ENCODE results near the gene PROKR1.

- no peak for TF ChIP-seq CTCF (conservative IDR thresholded peaks at IDR 0.05; ENCODE audit: low read depth, low read length)
- TF ChIP-seq POLR2A (IDR thresholded peaks at IDR 0.05; ENCODE audit: low read depth, low read length), result no peak
- TF ChIP-seq RAD21 (IDR thresholded peaks at IDR 0.05; ENCODE audit: low read length), result no peak
- TF ChIP-seq SMC3 (IDR thresholded peaks at IDR 0.05; ENCODE audit: low read depth, low read length), result no peak
- no peak for TF ChIP-seq RFX5 (IDR thresholded peaks at IDR 0.05; ENCODE audit: low read depth, low read length)
Observed at GRCh38 chr2:68620772-68621171, 22.6 kb upstream of the PROKR1 start.

All from IMR-90 (cell line).